ENCODE results near the gene EXTL1.

DNA sequence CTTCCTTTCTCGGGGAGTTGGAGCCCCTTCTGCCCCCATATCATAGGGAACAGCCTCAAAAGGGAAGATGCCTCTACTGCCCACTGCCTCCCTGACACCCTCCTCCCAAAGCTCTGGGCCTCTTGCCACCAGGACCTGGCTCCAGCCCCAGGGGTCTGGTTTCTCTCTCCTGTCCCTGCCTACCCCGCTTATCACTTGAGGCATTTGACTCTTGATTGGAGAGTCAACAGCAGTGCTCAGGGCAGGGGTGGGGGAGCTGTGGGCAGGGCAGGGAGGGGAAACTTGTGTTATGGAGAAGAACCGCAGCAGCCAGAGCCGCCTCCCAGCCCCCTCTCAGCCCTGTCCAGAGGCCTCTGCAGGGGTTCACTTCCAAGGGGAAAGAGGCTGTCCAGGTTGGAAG lies 45.3 kb downstream of the EXTL1 start:
- TF ChIP-seq, protein P1, sequence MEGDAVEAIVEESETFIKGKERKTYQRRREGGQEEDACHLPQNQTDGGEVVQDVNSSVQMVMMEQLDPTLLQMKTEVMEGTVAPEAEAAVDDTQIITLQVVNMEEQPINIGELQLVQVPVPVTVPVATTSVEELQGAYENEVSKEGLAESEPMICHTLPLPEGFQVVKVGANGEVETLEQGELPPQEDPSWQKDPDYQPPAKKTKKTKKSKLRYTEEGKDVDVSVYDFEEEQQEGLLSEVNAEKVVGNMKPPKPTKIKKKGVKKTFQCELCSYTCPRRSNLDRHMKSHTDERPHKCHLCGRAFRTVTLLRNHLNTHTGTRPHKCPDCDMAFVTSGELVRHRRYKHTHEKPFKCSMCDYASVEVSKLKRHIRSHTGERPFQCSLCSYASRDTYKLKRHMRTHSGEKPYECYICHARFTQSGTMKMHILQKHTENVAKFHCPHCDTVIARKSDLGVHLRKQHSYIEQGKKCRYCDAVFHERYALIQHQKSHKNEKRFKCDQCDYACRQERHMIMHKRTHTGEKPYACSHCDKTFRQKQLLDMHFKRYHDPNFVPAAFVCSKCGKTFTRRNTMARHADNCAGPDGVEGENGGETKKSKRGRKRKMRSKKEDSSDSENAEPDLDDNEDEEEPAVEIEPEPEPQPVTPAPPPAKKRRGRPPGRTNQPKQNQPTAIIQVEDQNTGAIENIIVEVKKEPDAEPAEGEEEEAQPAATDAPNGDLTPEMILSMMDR (IDR thresholded peaks at IDR 0.05), result no peak
- no peak for TF ChIP-seq POLR2A (IDR thresholded peaks at IDR 0.05)

Measured in thyroid gland (tissue), 4 donors.